ENCODE results near the gene CCDC197.

Gene CCDC197

DNA sequence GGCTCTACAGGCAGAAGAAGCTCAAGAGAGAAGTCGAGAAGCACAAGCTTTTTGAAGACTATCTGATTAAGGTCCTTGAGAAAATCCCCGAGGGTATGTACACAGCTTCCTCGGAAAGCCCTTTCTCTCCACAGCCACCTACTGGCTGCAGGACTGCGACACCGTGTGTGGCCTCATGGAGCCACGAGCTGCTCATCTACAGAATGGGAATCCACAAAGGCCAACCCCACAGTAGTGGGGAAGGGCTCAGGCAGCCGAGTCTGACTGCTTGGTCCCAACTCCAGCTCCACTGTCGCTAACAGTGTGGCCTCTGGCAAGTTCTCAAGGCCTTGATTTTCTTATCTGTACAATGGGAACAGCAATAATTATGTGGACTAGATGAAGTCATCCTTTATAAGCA is 2.5 kb downstream of the CCDC197 start:
- no peak for DNase-seq (ENCODE audit: low read depth in 2 of 2)

DNA sequence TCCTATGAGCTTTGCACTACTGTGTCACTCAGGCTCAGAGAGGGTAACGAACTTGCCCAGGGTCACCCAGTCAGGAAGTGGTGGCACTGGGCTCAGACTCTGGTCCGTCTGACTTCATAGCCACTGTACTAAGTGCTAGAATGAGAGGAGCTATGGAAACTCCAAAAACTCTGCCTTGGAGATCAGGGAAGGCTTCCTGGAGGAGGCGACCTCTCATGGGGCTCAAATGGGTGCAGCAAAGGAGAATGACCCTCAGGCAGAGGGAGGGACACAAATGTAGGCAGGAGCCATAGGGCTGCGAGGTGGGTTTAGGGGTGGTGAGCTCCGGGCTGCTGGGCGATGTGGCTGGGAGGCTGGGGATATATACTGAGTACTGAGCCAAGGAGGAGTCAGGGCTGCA is 3.2 kb downstream of the CCDC197 start:
- DNase-seq (ENCODE audit: low read depth in 2 of 2), result no peak

DNA sequence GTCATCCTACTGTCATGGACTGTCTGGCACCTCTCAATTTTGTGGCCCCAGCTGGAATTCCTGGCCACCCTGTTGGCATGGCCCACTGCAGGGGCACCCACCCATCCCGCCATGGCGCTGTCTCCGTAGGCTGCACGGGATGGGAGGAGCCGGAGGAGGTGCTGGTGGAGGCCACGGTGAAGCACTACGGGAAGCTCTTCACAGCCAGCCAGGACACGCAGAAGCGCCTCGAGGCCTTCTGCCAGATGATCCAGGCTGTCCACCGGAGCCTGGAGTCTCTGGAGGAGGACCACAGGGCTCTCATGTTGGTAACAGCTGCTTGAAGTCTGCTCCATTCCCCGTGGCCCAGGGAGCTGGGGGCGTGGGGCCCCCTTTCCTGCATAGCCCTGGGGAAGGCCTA is 3.9 kb downstream of the CCDC197 start:
- no peak for DNase-seq (ENCODE audit: low read depth in 2 of 2)

DNA sequence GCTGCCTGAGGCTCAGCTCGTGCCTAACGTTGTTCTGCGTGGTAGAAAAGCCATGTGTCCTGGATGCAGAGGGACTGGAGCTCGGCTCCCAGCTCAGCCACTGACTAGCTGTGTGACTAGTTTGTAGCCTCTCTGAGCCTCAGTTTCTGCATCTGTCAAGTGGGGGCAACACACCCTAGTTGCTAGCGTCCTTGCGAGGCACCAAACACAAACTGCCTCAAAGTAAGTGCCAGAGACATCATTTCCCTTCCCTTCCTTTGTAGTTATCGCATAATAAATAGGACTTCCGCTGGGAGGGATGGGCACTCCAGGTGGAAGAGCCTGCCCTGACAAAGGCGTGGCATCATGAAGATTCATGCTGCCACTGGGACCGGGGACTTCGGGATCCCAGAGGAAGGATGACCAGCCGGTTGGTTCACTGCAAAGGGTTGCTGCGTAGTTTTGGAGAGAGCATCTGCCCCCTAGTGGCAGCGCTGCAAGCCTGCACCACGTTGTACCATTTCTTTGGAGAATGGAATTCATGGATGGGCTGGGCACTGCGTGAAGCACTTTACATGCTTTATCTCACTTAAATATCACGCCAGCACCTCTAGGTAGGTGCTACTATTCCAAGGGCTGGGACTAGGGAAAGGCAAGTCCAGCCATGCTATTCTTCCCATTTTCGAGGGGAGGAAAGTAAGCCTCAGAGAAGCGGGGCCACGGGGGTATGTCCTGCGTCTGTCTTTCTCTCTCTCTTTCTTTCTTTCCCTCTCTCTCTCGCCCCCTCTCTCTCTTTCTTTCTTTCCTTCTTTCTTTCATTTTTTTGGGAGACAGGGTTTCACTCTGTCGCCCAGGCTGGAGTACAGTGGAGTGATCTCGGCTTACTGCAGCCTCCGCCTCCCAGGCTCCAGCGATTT is 4.6 kb downstream of the CCDC197 start:
- DNase-seq (ENCODE audit: low read depth in 2 of 2), result peak in 1 of 2 donors; percentile 32

DNA sequence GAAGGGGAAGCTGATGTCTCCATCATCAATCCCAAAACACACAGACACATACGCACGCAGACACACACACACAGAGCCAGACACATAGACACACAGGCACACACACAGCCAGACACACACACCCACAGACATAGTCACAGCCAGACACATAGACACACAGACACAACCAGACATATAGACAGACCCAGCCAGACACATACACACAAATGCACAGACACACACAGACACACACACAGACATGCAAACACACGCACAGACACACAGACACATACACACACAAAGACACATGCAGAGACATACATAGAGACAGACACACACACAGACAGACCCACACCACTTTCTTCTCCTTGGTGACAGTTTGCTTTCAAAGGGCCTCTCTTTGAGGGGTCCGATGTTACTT is 6.3 kb downstream of the CCDC197 start:
- DNase-seq (ENCODE audit: low read depth in 2 of 2), result no peak

DNA sequence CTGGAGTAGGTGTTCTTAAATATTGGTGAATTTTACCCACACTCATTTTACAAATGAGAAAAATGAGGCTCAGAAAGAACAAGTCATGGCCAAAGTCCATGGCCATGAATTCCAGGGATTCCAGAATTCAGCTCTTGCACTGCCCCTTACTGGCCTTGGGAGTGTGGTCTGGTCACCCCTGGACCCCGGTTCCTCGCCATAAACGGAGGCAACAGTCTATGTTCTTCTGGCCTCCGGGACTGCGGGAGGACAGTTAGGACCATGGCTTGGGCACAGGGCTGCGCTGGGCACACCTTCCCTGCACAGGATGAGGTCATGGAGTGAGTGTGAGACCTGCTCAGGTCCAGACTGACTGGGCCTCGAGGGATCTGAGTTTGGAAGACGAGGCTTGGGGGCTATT is 6.9 kb downstream of the CCDC197 start:
- no peak for DNase-seq (ENCODE audit: low read depth in 2 of 2)

DNA sequence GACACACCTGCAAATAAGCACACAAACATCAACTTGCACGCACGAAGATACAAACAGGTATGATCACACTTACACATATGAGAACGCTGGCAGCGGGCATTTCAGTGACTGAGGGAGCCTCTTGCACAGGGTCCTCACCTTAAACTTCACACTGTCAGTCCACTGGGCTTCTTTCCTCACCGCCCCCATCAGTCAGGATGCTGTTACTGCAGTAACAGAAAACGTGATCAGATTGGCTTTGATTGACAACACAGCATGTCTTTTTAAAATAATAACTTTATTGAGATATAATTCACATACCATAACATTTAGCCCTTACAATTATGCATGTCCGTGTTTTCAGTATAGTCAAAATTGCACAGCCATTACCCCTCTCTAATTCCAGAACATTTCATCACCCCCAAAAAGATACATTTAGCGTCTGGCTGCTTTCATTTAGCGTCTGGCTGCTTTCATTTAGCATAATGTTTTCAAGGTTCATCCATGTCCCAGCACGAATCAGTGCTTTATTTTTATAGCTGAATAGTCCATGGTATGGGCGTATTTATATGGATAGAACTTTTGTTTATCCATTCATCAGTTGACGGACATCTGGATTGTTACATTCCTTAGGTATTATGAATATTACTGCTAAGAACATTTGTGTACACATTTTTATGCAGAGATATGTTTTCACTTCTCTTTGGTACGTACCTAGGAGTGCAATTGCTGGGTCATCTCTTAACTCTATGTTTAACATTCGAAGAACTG is 8.4 kb downstream of the CCDC197 start:
- DNase-seq (ENCODE audit: low read depth in 2 of 2), result no peak

DNA sequence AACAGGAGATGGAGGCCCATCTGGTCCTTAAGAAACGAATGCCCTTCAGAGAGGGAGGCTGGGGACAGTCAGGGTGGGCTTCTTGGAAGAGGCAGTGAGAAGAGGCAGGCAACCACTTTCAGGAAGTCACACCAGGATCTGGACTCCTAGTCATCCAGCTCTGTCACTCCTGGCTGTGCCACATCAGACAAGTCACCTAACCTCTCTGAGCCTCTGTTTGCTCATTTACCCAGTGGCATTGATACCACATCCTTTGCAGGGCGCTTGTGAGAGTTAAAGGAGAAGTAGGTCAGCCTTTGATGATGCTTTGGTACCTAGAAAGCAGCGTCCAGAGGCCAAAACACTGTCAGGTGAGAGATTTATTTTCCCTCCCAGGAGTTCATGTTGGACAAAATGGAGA is 11.1 kb downstream of the CCDC197 start:
- no peak for DNase-seq (ENCODE audit: low read depth in 2 of 2)

DNA sequence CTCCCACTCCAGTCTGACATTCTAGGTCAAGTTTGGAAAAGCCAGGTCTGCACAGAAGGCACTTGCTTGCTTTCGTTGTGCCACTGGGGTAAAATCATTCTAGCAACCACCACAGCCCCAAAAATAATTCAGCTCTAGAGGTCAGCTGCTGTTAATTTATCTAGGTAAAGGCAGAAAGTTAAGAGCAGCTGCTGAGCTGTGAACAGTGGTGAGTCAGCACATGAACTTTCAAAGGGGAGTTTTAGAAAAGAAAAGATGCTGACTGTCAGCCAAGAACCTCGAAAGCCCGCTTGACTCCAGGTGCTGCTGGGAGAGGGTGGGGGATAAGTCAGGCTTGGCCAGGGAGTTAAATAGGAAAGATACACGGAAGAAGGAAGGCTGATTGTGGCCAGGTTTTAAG is 12.7 kb downstream of the CCDC197 start:
- DNase-seq (ENCODE audit: low read depth in 2 of 2), result no peak

DNA sequence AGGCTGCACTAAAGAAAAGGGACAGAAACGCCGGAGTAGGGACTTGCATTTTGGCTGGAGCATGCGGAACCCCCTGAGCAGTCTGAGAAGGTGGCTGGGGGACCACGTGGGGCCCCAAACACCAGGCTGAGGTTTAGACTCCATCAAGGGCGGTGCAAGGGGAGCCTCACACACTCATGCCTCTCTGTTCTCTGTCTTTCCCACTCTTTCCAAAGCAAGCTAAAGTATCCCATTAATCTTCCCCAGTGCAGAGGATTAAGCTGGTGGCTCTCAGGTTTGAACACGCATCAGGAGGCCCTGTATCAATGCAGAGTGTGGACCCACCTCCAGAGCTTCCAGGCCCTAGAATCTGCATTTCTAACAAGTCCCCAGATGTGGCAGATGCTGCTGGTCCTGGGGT is 13.5 kb downstream of the CCDC197 start:
- DNase-seq (ENCODE audit: low read depth in 2 of 2), result no peak

DNA sequence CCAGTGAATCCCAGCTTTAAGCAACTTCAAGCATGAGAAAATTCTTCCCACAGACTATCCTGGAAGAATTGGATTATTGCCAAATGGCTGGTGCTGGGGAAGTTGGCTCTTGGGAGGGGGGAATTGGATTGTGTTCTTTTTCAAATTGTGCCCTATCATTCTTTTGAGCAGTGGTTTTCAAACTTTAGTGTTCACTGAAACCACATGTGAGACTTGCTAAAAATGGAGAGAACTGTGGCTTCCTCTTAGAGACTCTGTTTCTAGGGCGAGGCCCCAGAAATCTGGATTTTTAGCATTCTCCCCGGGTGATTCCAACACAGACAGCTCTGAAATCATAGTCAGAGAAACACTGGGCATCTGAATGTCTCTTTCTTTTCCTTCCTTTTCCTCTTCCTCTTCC is 14.7 kb downstream of the CCDC197 start:
- DNase-seq (ENCODE audit: low read depth in 2 of 2), result no peak

DNA sequence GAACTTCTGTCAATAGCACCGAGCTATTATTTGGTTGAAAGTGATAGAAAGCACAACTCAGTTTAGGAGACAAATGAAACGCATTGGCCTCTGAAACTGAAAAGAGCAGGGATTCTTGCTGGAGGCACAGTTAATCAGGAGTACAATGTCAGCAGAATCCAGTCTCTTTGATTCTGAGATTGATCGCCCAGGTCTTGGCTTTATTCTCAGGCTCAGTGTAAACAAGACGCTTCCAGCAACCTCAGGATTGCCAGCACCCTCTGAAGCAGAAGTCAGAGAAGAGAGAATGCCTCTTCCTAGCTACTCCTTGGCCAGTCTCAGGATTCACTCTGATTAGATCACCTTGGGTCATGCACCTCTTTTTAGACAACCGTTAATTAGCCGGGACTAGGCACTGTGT is 17.3 kb downstream of the CCDC197 start:
- DNase-seq (ENCODE audit: low read depth in 2 of 2), result no peak

DNA sequence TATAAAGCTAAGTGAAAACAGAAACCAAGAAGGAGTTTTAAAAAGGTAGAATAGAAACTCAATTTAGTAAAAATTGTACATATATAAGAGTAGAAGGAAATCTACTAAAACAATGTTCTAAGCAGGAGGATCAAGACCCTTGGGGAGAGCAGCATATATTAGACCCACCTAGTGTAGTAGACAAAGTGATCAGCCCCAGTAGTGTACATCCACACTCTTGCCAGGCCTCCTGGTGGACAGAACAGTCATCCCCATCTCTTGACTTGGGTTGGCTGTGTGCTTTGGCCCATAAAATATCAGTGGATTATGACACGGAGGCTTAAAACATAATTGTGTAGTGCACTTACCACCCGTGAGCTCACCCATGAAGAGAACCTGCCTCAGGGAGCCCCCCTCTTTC is 18.1 kb downstream of the CCDC197 start:
- no peak for DNase-seq (ENCODE audit: low read depth in 2 of 2)

DNA sequence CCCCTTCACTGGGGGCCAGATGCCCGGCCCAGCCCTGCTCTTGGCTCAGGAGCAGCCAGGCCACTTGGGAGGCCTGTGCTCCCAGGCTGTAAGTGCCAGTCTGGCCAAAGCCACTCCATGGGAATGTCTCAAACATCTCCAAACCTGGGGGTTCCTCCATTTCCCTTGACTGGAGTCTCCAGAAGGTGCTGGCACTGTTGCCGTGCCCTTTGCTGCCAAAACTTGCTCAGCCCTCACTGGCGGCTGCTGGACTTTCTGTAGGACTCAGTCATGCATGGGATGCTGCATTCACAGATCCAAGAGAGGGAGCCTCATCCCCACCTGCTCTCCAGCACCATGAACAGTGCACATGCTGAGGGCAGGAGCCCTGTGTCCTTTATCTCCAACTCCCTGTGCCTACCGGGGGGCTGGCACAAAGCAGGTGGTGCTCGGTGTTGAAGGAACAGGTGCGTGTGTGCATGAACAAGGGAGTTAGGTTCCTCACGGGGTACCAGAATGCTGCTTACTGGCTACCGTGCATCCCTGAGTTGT is 19.4 kb downstream of the CCDC197 start:
- DNase-seq (ENCODE audit: low read depth in 2 of 2), result no peak

DNA sequence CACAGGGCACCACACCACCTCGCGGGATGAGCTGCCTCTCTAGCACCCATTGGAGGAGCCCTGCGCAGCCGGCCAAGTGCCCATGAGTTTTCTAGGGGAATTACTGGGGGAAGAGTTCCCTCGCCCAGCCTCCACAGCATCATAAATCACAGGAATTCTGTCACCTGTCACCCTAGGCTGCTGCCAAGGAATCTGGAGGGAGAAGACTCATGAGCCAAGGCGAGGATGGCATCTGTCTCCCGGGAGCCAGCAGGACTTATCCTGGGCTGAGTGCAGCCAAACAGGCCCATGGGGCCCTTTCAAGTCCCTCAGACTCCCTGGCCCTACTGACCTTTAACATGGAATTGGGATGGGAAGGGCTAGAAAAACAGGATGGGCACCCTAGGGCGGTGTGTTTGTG is 21.2 kb downstream of the CCDC197 start:
- no peak for DNase-seq (ENCODE audit: low read depth in 2 of 2)

DNA sequence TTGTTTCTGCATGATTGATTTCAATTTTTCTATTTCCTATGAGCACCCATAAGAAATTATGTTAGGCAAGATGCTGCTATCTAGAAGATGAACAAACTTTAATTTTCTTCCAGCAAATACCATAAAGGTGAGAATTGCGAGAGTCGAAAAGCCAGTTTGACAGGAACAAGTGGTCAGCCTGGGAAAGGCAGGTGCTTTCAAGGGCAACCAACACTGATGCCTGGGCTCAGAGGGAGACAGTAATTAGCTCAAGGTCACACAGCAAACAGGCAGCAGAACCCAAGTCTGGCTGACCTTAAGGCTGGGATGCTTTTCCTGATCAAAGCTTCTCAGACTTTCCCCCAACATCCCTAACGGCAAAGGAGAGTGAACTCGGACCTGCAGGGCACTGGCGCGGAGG is 22.2 kb downstream of the CCDC197 start:
- DNase-seq (ENCODE audit: low read depth in 2 of 2), result no peak

DNA sequence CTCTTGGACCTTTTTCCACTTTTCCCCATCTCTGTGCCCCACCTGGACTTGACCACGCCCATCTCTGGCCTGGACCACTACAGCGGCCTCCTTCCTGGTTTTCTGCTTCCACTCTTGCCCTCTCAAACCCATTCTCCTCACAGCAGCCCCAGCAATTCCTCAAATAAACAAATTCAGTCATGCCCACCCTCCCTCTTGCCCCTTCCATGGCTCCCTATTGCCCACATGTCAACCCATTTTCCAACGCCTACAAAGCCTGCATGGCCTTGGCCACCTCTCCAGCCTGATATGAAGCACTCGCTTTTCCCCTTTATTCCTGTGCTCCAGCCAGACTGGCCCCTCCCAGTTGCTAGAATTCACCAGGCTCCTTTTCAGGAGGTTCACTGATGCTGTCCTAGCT is 23.2 kb downstream of the CCDC197 start:
- no peak for DNase-seq (ENCODE audit: low read depth in 2 of 2)

DNA sequence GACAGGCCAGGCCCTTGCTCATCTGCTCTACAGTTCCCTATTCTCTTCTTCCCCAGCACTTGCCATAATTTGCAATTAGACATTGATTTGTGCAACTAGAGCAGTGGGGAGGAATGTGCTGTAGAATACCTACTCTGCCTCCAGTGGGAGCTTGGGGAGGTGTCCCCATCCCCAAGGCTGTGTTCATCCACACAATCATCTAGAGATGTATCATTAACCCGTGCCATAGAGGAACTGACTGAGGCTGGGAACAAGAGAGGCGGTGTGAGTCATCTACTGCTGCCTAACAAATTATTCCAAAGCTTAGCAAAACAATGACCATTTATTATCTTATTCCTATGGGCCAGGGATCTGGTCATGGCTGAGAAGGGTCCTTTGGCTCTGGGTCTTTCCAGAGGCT is 23.9 kb downstream of the CCDC197 start:
- no peak for DNase-seq (ENCODE audit: low read depth in 2 of 2)

DNA sequence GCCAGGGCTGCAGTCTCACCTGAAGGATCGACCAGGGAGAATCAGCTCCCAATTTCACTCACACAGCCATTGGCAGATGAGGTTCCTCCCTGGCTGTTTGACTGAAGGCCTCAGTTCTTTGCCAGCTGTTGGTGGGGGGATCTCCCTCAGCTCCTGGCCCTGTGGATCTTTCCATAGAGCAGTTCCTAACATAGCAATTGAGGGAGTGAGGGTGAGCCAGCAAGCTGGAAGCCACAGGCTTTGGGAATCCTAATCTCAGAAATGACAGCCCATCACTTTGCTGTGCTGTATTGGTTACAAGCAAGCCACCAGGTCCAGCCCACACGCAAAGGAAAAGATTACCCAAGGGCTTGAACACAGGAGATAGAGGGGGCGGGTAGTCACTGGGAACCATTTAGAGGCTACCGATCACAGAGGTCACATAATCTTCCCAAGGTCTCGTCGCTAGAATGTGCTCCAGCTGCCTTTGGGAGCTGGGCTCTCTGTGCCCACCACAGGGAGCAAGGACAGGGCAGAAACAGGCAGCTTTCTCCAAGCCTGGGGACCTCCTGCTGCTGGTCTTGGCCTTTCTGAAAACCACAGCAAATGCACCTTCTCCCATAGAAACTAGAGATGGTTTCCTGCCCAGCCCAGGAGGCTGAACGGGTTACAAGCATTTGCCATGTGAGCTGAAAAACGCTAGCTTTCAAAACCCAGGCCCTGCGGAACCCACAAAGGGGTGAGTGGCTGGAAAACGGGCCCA is 24.5 kb downstream of the CCDC197 start:
- DNase-seq (ENCODE audit: low read depth in 2 of 2), result peak in 1 of 2 donors; percentile 40

DNA sequence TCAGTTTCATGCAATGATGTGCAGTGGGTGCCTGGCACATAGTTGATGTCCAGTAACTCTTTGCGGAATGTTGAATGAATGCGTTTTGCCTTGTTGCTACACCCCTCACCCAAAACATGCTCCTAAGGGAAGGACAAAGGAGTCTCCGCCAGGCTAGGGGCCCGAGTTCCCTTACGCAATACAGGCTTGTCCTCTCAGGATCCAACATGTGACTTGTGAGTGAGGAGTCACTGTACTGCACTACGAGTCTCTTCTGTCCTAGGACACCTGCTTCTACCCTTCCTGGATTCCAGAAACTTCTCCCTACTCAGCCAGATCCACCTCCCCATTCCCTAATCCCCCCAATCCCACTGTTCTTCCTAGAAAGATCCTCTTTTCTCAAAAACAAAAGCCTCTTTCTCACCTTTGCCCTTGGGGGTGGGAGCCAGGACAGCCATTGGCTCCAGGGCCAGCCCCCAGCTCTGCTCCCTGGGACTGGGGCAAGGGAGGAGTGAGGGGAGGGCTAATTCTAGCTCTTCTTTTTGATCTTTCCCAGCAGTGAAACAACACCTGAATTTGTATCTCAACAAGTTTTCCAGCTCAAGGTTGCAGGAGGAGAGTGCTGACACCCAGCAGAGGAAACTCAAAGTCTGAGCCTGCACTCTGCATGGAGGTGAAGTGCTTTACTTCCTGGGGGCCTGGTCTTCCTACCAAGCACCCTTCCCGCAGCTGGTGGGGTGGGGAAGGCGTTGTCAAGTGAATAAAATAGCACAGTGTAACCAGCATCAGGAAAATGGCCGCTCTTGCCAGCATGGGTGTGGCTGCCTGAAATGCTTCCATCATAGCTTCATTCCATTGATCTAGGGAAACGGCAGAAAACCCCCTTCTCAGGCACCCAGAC is 25.7 kb downstream of the CCDC197 start:
- DNase-seq (ENCODE audit: low read depth in 2 of 2), result no peak

DNA sequence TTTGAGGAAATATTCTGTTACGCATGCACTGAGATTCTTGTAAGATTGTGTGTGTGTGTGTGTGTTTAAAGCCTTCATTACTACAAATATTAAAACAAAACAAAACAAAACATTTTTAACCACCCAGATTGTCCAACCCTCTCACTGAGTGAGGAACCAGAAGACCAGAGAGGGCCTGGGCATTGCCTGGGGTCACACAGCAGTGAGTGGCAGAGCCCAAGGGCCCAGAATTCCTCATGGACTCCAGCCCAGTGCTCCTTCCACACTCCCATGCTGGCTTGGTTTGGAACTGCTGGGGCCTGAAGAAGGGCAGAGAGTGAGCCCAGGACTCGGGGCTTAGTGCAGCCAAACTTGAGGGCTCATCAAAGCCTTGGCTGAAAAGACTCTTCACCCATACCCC is 27.4 kb downstream of the CCDC197 start:
- DNase-seq (ENCODE audit: low read depth in 2 of 2), result no peak
